Measurements from ENCODE around the gene LXN. TPM values are rescaled to one million over a fixed set of nuclear protein-coding genes. Genes with fewer than 3 reads are reported as not detected.

The LXN gene
- total and polyA plus RNA-seq, 2 of the 4 experiments (the other 2 are of a cell fraction): 93.6 to 155 TPM

GRCh38 chr3:158651192-158651591 is 21.3 kb downstream of the LXN start:
- Histone ChIP-seq H3K14ac (replicated peaks; ENCODE audit: low read depth, low read length) (no peak overlapping the region), H3K79me1 (ENCODE audit: low read depth in 1 of 2, low read length in 2 of 2) (peaks cover 4 to 8% of the 10 kb centered on the region in 2 experiments; a peak in 3 of 4 replicates), H3K4me3 (ENCODE audit: insufficient read depth, low read depth, low read length) (no peak overlapping the region), H2BK15ac (ENCODE audit: low read depth, low read length) (no peak overlapping the region), H3K9me1 (ENCODE audit: insufficient read depth, low read length) (no peaks in the 10 kb centered on the region), H4K8ac (ENCODE audit: low read depth in 2 of 2, low read length in 2 of 2) (no peak overlapping the region), H4K5ac (ENCODE audit: low read depth, low read length) (no peak overlapping the region), H2AFZ (replicated peaks; ENCODE audit: low read length, poor library complexity) (no peak overlapping the region), H2BK120ac (ENCODE audit: low read depth, low read length) (no peak overlapping the region), H3K9me3 (ENCODE audit: control insufficient read depth, insufficient read depth, low read length) (no peaks in the 10 kb centered on the region), H3K27me3 (ENCODE audit: control insufficient read depth, insufficient read depth, low read length) (no peaks in the 10 kb centered on the region), H3K23ac (ENCODE audit: low read depth, low read length) (no peak overlapping the region), H3K4me1 (ENCODE audit: control insufficient read depth, insufficient read depth, low read length) (no peaks in the 10 kb centered on the region), H2AK5ac (ENCODE audit: low read depth, low read length) (no peak overlapping the region), H3K56ac (ENCODE audit: extremely low read depth, insufficient read depth, low read length) (no peak overlapping the region), H3K27ac (ENCODE audit: insufficient read depth, low read length) (no peak overlapping the region), H4K20me1 (ENCODE audit: insufficient read depth, low read length) (no peaks in the 10 kb centered on the region), H3K4me2 (ENCODE audit: low read depth, low read length) (no peak overlapping the region), H4K91ac (ENCODE audit: insufficient read depth, low read depth, low read length) (no peak overlapping the region), H3K18ac (ENCODE audit: low read depth, low read length) (no peak overlapping the region), H3K36me3 (ENCODE audit: control insufficient read depth, insufficient read depth, low read length) (peaks cover 22% of the 10 kb centered on the region), H3K4ac (ENCODE audit: low read depth, low read length) (no peak overlapping the region), H2AK9ac (replicated peaks; ENCODE audit: low read depth, low read length, poor library complexity) (no peak overlapping the region), H2BK20ac (ENCODE audit: low read depth, low read length) (no peak overlapping the region), H2BK5ac (ENCODE audit: low read depth, low read length, poor library complexity, severe bottlenecking) (no peak overlapping the region), H3K9ac (ENCODE audit: low read depth, low read length) (no peak overlapping the region)
- no peak for ATAC-seq (ENCODE audit: low read depth)
- no peak for DNase-seq
- no peak for TF ChIP-seq CEBPB (IDR thresholded peaks at IDR 0.05; ENCODE audit: low read depth, low read length)
- TF ChIP-seq CTCF (conservative IDR thresholded peaks at IDR 0.05; ENCODE audit: low read depth, low read length): no peak
- no peak for TF ChIP-seq RCOR1 (IDR thresholded peaks at IDR 0.05; ENCODE audit: insufficient replicate concordance, low read length)
- TF ChIP-seq RFX5 (IDR thresholded peaks at IDR 0.05; ENCODE audit: low read depth, low read length): no peak
- TF ChIP-seq NFE2L2 (IDR thresholded peaks at IDR 0.05; ENCODE audit: low read depth, low read length): no peak
- TF ChIP-seq BHLHE40 (IDR thresholded peaks at IDR 0.05; ENCODE audit: low read depth, low read length): no peak
- TF ChIP-seq MXI1 (IDR thresholded peaks at IDR 0.05; ENCODE audit: borderline replicate concordance, low read depth, low read length): no peak
- TF ChIP-seq FOS (IDR thresholded peaks at IDR 0.05; ENCODE audit: low read depth, low read length): no peak
- no peak for TF ChIP-seq MAFK (IDR thresholded peaks at IDR 0.05; ENCODE audit: low read depth, low read length)
- no peak for TF ChIP-seq RAD21 (IDR thresholded peaks at IDR 0.05; ENCODE audit: low read length)
- TF ChIP-seq ELK1 (IDR thresholded peaks at IDR 0.05; ENCODE audit: borderline replicate concordance, low read depth, low read length): no peak
- TF ChIP-seq SMC3 (IDR thresholded peaks at IDR 0.05; ENCODE audit: low read depth, low read length): no peak
- TF ChIP-seq POLR2A (IDR thresholded peaks at IDR 0.05; ENCODE audit: low read depth, low read length): no peak
- TF ChIP-seq CHD1 (IDR thresholded peaks at IDR 0.05; ENCODE audit: low read depth, low read length): no peak
- no peak for TF ChIP-seq MAZ (IDR thresholded peaks at IDR 0.05; ENCODE audit: borderline replicate concordance, low read depth, low read length)
- TF ChIP-seq USF2 (IDR thresholded peaks at IDR 0.05; ENCODE audit: low read depth, low read length): no peak
- intact Hi-C loops (cut with micrococcal nuclease) (no loop called here), in situ Hi-C loops (cut with MboI; ENCODE audit: low sequenced_read_pairs) (no loop called here), dilution Hi-C loops (cut with HindIII; ENCODE audit: low sequenced_read_pairs, unreplicated experiment) (no loop called here)
- no TSS peak for BruUV-seq (replicated peaks)
- no CpG with 5 or more reads among the region's 2 CpGs for WGBS, 2 experiments (ENCODE audit: extremely low coverage in 2 of 2, insufficient read length in 1 of 2)
- CTCF ChIA-PET: interaction anchor here (0.5 kb wide), 1 partner anchor 1121 kb away, joined by 3 read pairs; no protein-coding TSS in a partner anchor
- POLR2A ChIA-PET (ENCODE audit: unreplicated experiment): no interaction called here

Measured in IMR-90 (cell line).